SK-N-SH treated with all-trans-retinoic acid at 6 μM for 48 hours (cell line): Measurements from ENCODE around the gene USP22.

Source experiments
- ARNTL ChIP-seq: fragments of 450-650 bp; formaldehyde crosslinking; IDR thresholded peaks from 2 replicates; pipeline ENCODE4 v1.5.0; 2020; ENCODE audit warnings: low read depth, mild to moderate bottlenecking, moderate library complexity, borderline replicate concordance
- CREB5 ChIP-seq: fragments of 250-450 bp; sonication (Bioruptor Pico); IDR thresholded peaks from 2 replicates; pipeline ENCODE4 v1.5.1; 2020; ENCODE audit warnings: low read depth, mild to moderate bottlenecking, moderate library complexity
- OSR1 ChIP-seq: fragments of 250-450 bp; sonication (Bioruptor Pico); IDR thresholded peaks from 2 replicates; pipeline ENCODE4 v1.8.0; 2022; ENCODE audit warnings: moderate library complexity, mild to moderate bottlenecking, inconsistent platforms
- PATZ1 ChIP-seq: fragments of 250-450 bp; sonication (Bioruptor Pico); IDR thresholded peaks from 2 replicates; pipeline ENCODE4 v1.8.0; 2020; ENCODE audit warnings: mild to moderate bottlenecking, moderate library complexity, borderline replicate concordance
- RARB ChIP-seq: fragments of 250-450 bp; sonication (Bioruptor Pico); IDR thresholded peaks from 2 replicates; pipeline ENCODE4 v1.8.0; 2021; ENCODE audit warnings: mild to moderate bottlenecking, moderate library complexity
- TSHZ2 ChIP-seq: fragments of 250-450 bp; sonication (Bioruptor Pico); IDR thresholded peaks from 2 replicates; pipeline ENCODE4 v1.5.0; 2020; ENCODE audit warnings: mild to moderate bottlenecking, moderate library complexity
- ZNF565 ChIP-seq: fragments of 450-650 bp; formaldehyde crosslinking; conservative IDR thresholded peaks from 2 replicates; pipeline ENCODE4 v1.5.0; 2020; ENCODE audit warnings: low read depth, mild to moderate bottlenecking, moderate library complexity
- ZNF70 ChIP-seq: fragments of 450-650 bp; formaldehyde crosslinking; IDR thresholded peaks from 2 replicates; pipeline ENCODE4 v1.5.0; 2020; ENCODE audit warnings: mild to moderate bottlenecking, moderate library complexity
- ZNF8 ChIP-seq: fragments of 450-650 bp; formaldehyde crosslinking; IDR thresholded peaks from 2 replicates; pipeline ENCODE4 v1.5.0; 2020; ENCODE audit warnings: mild to moderate bottlenecking, moderate library complexity

GRCh38 chr17:21046216-21046615 is 3.4 kb upstream of the USP22 start:
- TF ChIP-seq RARB (CRISPR knock-in tag) (no peak), PATZ1 (CRISPR knock-in tag) (no peak), ARNTL (CRISPR knock-in tag) (no peak), OSR1 (no peak), CREB5 (CRISPR knock-in tag) (no peak), ZNF8 (CRISPR knock-in tag) (no peak), ZNF565 (CRISPR knock-in tag) (no peak), ZNF70 (CRISPR knock-in tag) (no peak), TSHZ2 (CRISPR knock-in tag) (no peak)
